ENCODE data around the gene WWC1. TPM values are rescaled to one million over a fixed set of nuclear protein-coding genes. Genes with fewer than 3 reads are reported as not detected.

The WWC1 gene
- total RNA-seq, 1 experiment from 2014 or later = 190 TPM

DNA sequence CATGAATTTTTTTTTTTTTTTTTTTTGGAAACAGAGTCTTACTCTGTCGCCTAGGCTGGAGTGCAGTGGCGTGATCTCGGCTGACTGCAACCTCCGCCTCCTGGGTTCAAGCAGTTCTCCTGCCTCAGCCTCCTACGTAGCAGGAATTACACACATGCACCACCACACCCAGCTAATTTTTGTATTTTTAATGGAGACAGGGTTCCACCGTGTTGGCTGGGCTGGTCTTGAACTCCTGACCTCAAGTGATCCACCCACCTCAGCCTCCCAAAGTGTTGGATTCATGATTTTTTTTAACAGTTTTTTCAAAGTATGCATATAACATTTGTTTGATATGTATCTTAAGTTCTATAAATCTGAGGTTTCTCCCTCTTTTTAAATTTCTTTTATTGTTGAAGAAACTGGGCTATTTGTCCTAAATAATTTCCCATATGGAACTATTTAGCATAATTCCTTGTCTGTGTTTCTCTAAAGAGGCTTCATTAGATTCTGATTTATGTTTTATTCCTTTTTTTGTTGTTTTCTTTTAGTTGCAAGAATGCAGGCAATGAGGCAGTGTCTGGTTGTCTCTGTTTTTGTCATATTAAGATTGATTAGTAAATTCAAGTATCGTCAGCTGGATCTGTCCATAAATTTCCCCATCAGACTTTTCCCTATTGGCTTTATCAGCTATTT lies 211.3 kb downstream of the WWC1 start:
- DNase-seq = no peak
- peaks cover 60% of the 10 kb centered on the region for H3K36me3 Mint-ChIP-seq (ENCODE audit: insufficient read depth, unreplicated experiment)
- no peaks in the 10 kb centered on the region for H3K27me3 Mint-ChIP-seq (ENCODE audit: unreplicated experiment)

DNA sequence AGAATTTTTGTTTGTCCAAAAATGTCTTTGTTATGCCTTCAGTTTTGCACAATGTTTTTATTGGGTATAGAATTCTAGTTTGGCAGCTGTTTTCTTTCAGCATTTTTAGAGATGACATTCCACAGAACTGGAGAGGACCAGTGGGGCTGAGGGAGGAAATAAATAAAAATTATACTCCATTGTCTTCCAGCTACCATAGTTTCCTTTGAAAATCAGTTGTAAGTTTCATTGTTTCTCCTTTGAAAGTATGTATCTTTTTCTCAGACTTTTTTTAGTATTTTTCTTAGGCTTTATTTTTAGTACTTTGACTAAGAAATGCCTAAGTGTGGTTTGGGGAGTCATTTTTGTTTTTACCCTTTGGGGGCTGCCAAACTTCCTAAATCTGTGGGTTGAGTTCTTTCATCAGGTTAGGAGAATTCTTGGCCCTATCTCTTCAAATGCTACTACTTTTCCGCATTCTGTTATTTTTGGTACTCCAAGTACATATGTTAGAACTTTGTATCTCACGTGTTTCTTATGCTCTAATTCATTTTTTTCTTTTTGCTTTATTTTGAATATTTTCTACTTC lies 222.5 kb downstream of the WWC1 start:
- H3K27me3 Mint-ChIP-seq (ENCODE audit: unreplicated experiment) = no peaks in the 10 kb centered on the region
- intact Hi-C loops (cut with micrococcal nuclease; ENCODE audit: unreplicated experiment) = no loop called here
- CTCF ChIA-PET = no interaction called here
- H3K4me1 Mint-ChIP-seq (ENCODE audit: low read depth, unreplicated experiment) = no peaks in the 10 kb centered on the region
- H3K27ac Mint-ChIP-seq (ENCODE audit: unreplicated experiment) = no peak overlapping the region
- TF ChIP-seq, protein P1, sequence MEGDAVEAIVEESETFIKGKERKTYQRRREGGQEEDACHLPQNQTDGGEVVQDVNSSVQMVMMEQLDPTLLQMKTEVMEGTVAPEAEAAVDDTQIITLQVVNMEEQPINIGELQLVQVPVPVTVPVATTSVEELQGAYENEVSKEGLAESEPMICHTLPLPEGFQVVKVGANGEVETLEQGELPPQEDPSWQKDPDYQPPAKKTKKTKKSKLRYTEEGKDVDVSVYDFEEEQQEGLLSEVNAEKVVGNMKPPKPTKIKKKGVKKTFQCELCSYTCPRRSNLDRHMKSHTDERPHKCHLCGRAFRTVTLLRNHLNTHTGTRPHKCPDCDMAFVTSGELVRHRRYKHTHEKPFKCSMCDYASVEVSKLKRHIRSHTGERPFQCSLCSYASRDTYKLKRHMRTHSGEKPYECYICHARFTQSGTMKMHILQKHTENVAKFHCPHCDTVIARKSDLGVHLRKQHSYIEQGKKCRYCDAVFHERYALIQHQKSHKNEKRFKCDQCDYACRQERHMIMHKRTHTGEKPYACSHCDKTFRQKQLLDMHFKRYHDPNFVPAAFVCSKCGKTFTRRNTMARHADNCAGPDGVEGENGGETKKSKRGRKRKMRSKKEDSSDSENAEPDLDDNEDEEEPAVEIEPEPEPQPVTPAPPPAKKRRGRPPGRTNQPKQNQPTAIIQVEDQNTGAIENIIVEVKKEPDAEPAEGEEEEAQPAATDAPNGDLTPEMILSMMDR (IDR thresholded peaks at IDR 0.05; ENCODE audit: unreplicated experiment) = no peak
- BruUV-seq (replicated peaks) = no TSS peak
- no peak for DNase-seq
- peaks cover 87% of the 10 kb centered on the region for H3K36me3 Mint-ChIP-seq (ENCODE audit: insufficient read depth, unreplicated experiment)
- peaks cover 8% of the 10 kb centered on the region for H3K9me3 Mint-ChIP-seq (ENCODE audit: low read depth, unreplicated experiment)
- H3K4me3 Mint-ChIP-seq (ENCODE audit: low read depth, unreplicated experiment) = no peak overlapping the region

More for the DNA sequence above, 211.3 kb downstream of the WWC1 start:
- H3K27ac Mint-ChIP-seq (ENCODE audit: unreplicated experiment) = no peak overlapping the region
- intact Hi-C loops (cut with micrococcal nuclease; ENCODE audit: unreplicated experiment) = no loop called here
- H3K9me3 Mint-ChIP-seq (ENCODE audit: low read depth, unreplicated experiment) = no peaks in the 10 kb centered on the region
- TF ChIP-seq, protein P1 (IDR thresholded peaks at IDR 0.05; ENCODE audit: unreplicated experiment) = no peak
- no TSS peak for BruUV-seq (replicated peaks)
- CTCF ChIA-PET = no interaction called here
- H3K4me1 Mint-ChIP-seq (ENCODE audit: low read depth, unreplicated experiment) = no peaks in the 10 kb centered on the region
- no peak overlapping the region for H3K4me3 Mint-ChIP-seq (ENCODE audit: low read depth, unreplicated experiment)

Other genes starting within 250 kb of the WWC1 start
- gene RARS1, start 194.8 kb downstream of the WWC1 start, total RNA-seq (2022) = 130 and 137 TPM in 2 replicates
- gene FBLL1, start 237.7 kb downstream of the WWC1 start, total RNA-seq (2022) = 4.9 and 6.0 TPM in 2 replicates

Data from Calu3 (cell line).